Kidney (tissue), 14 donors: ENCODE data around the gene ITPR1. TPM values are rescaled to one million over a fixed set of nuclear protein-coding genes. Genes with fewer than 3 reads are reported as not detected.

ENCODE experiments used
- DNase-seq, 5 donors: peaks; one replicate each; pipeline ENCODE4 v3.0.0-alpha.2; 2013 to 2020
- FAIRE-seq: peaks from 2 replicates; lab custom pipeline; 2012; peaks lifted over from hg19 to GRCh38; lab: Jason Lieb, UNC
- H3K27ac ChIP-seq, 2 donors: one replicate each; pipeline ENCODE4 v1.7.0; 2013; ENCODE audit warnings: low read depth in 2 of 2, low read length in 2 of 2, inconsistent platforms in 1 of 2
- H3K27me3 ChIP-seq: one replicate; pipeline ENCODE4 v1.7.1; 2013; ENCODE audit warnings: low read length, inconsistent platforms; ENCODE audit not compliant: control insufficient read depth, insufficient read depth
- H3K36me3 ChIP-seq, 3 donors: one replicate each; pipeline versions ENCODE4 v1.7.0 to v1.7.1; 2013; ENCODE audit warnings: low read length in 3 of 3, control low read depth in 1 of 3, inconsistent platforms in 1 of 3; ENCODE audit not compliant: insufficient read depth in 3 of 3, control insufficient read depth in 2 of 3
- H3K4me1 ChIP-seq, 3 donors: one replicate each; pipeline versions ENCODE4 v1.7.0 to v1.7.1; 2013; ENCODE audit warnings: low read length in 3 of 3, inconsistent platforms in 1 of 3, low read depth in 1 of 3; ENCODE audit not compliant: control insufficient read depth in 2 of 3, insufficient read depth in 2 of 3
- H3K4me3 ChIP-seq, 3 donors: one replicate each; pipeline versions ENCODE4 v1.7.0 to v1.8.1; 2013; ENCODE audit warnings: low read length in 3 of 3, control low read depth in 1 of 3, inconsistent platforms in 1 of 3
- H3K9ac ChIP-seq, 3 donors: one replicate each; pipeline versions ENCODE4 v1.7.0 to v1.7.1; 2013; ENCODE audit warnings: low read length in 3 of 3, control low read depth in 1 of 3, inconsistent platforms in 1 of 3
- H3K9me3 ChIP-seq, 3 donors: one replicate each; pipeline versions ENCODE4 v1.7.0 to v1.7.1; 2013; ENCODE audit warnings: low read length in 3 of 3, control low read depth in 1 of 3, inconsistent platforms in 1 of 3; ENCODE audit not compliant: control insufficient read depth in 2 of 3, insufficient read depth in 1 of 3
- intact Hi-C: fragments of 100-400 bp; cut with DNase I; formaldehyde crosslinking; loops from one replicate; pipeline ENCODE4 v1.11.1; 2022
- polyA plus RNA-seq: library from polyadenylated mRNA; stranded (reverse); fragments of 350-450 nt; fragmentation: Illumina TruSeq; extraction: RNeasy Lipid Tissue Mini Kit (QIAGEN cat#74804); gene quantifications from one replicate; pipeline ENCODE4 v1.2.3, GENCODE V29; 2014; ENCODE audit warnings: low read depth, low replicate concordance; ENCODE audit not compliant: insufficient read depth
- total RNA-seq: library from RNA; stranded (reverse); fragmentation: NEBNext Ultra II Directional; extraction: Animal tissue kit (Norgen Biotek cat#: 25700); gene quantifications from one replicate; pipeline ENCODE4 v1.2.1, GENCODE V29; 2021
- TF ChIP-seq, protein P1 (sequence below): IDR thresholded peaks from 3 replicates; pipeline ENCODE4 v1.5.1; 2012; ENCODE audit warnings: mild to moderate bottlenecking, moderate library complexity, borderline replicate concordance; ENCODE audit not compliant: insufficient read depth; ENCODE audit errors: extremely low read depth
- donor health status: control.
- donor health status: control.
- donor health status: control.
- donor health status: control.
- donor health status: control.
- donor health status: DM: yes; HTN: yes; CAD: no.
- donor health status: Normal renal cell carcinoma (clear cell type).

Gene ITPR1
- total and polyA plus RNA-seq, 2 donors from 2014 or later = 30.2 to 81.2 TPM

DNA sequence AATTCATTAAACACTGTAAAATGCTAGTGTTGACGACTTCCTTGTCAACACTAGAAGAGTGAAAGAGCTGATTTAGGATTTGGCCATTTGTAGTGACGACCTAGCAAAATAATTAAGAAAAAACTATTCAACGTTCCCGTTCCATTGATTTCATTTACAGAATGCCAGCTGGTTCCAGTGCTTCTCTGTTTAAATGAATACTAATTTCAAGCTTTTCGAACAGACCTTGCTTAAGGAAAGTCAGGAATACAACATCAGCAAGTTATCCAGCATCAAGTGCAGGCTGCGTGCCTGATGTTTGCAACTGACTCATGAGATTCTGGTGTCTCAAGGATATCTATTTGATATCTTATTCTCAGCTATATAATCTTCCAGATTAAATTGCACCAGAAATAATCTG lies 387.7 kb downstream of the ITPR1 start:
- no peaks in the 10 kb centered on the region for H3K27me3 ChIP-seq
- TF ChIP-seq, protein P1, sequence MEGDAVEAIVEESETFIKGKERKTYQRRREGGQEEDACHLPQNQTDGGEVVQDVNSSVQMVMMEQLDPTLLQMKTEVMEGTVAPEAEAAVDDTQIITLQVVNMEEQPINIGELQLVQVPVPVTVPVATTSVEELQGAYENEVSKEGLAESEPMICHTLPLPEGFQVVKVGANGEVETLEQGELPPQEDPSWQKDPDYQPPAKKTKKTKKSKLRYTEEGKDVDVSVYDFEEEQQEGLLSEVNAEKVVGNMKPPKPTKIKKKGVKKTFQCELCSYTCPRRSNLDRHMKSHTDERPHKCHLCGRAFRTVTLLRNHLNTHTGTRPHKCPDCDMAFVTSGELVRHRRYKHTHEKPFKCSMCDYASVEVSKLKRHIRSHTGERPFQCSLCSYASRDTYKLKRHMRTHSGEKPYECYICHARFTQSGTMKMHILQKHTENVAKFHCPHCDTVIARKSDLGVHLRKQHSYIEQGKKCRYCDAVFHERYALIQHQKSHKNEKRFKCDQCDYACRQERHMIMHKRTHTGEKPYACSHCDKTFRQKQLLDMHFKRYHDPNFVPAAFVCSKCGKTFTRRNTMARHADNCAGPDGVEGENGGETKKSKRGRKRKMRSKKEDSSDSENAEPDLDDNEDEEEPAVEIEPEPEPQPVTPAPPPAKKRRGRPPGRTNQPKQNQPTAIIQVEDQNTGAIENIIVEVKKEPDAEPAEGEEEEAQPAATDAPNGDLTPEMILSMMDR = no peak
- no peak overlapping the region for H3K9ac ChIP-seq
- FAIRE-seq (no peak), DNase-seq (no peak)
- no peaks in the 10 kb centered on the region for H3K36me3 ChIP-seq
- intact Hi-C loops = no loop called here
- no peak overlapping the region for H3K27ac ChIP-seq
- H3K9me3 ChIP-seq = no peaks in the 10 kb centered on the region
- no peaks in the 10 kb centered on the region for H3K4me1 ChIP-seq
- no peak overlapping the region for H3K4me3 ChIP-seq

DNA sequence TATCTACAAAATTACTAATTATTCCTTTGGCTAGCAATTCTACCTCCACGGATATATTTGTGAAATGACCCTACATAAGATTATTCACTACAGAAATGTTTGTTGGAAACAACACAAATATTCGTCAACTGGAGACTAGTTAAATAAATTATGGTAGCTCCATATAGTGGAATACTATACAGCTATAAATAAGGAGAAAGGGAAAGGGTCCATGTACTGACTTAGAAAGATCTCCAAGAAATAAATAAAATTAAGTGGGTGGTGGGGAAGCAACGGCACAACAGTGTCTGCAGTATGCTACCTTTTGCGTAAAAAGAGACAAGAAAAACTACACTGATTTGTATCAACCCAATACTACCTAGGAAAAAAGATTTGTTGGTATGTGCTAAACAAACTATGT lies 389.4 kb downstream of the ITPR1 start:
- no peak for FAIRE-seq

DNA sequence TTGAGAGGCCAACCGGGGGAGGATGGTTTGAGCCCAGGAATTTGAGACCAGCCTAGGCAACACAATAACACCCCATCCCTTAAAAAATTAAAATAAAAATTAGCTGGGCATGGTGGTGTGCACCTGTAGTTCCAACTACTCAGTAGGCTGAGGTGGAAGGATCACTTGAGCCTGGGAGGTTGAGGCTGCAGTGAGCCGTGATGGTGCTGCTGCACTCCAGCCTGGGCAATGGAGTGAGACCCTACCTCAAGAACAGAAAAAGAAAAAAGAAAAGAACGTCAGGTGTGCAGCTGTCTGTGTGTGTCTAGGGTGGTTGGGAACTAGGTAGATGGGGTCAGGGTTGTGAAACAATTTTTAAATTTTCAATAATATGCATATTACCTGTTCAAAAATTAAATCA lies 389.9 kb downstream of the ITPR1 start:
- DNase-seq (no peak), FAIRE-seq (no peak)
- Histone ChIP-seq H3K36me3 (no peaks in the 10 kb centered on the region), H3K27me3 (no peaks in the 10 kb centered on the region), H3K9me3 (no peaks in the 10 kb centered on the region), H3K4me3 (no peak overlapping the region), H3K4me1 (no peaks in the 10 kb centered on the region), H3K9ac (no peak overlapping the region), H3K27ac (no peak overlapping the region)
- intact Hi-C loops = no loop called here
- TF ChIP-seq, protein P1 = no peak

More for the DNA sequence above, 389.4 kb downstream of the ITPR1 start:
- Histone ChIP-seq H3K4me3 (no peak overlapping the region), H3K9ac (no peak overlapping the region), H3K4me1 (no peaks in the 10 kb centered on the region), H3K9me3 (no peaks in the 10 kb centered on the region), H3K36me3 (no peaks in the 10 kb centered on the region), H3K27ac (no peak overlapping the region), H3K27me3 (no peaks in the 10 kb centered on the region)
- TF ChIP-seq, protein P1 = no peak
- intact Hi-C loops = no loop called here
- DNase-seq = no peak

DNA sequence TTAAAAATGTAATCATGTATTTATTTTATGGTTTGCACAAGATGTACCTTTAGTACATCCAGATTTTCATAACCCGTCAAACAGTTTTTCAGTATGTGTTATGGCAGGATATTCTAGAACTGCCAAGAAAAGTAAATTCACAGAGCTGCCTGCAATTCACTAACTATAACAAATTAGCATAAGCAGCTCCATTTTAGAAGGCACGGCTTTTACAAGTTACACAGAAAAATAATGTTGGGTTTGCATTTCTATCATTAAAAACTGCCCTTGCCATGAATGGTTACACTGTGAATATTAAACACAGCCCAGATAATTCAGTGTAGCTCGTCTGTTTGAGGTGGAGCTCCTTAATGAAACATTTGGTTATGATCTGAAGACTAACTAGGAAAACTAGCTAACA lies 391.7 kb downstream of the ITPR1 start:
- Histone ChIP-seq H3K27me3 (no peaks in the 10 kb centered on the region), H3K4me3 (no peak overlapping the region), H3K36me3 (no peaks in the 10 kb centered on the region), H3K27ac (no peak overlapping the region), H3K9me3 (no peaks in the 10 kb centered on the region), H3K4me1 (no peaks in the 10 kb centered on the region), H3K9ac (no peak overlapping the region)
- intact Hi-C loops = no loop called here
- TF ChIP-seq, protein P1 = no peak
- DNase-seq (no peak), FAIRE-seq (no peak)
